ENCODE data around the gene SUSD6.
"Not testable (repeated sequence)": the region's sequence is repeated elsewhere in the genome, so short reads cannot be mapped to it uniquely, and the experiment has no call there.

Gene SUSD6

DNA sequence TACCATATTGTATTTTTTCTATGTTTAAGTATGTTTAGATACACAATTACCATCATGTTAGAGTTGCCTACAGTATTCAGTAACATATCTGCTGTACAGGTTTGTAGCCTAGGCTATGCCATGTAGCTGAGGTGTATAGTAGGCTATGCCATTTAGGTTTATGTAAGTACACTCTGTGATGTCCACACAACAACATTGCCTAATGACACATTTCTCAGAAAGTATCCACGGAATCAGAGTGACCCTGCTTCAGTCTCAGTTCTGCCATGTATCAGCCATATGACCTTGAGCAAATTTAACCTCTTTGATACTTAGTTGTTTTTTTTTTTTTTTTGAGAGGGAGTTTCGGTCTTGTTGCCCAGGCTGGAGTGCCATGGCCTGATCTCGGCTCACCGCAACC is 12.7 kb downstream of the SUSD6 start:
- DNase-seq (ENCODE audit: low read depth in 2 of 2), result no peak

DNA sequence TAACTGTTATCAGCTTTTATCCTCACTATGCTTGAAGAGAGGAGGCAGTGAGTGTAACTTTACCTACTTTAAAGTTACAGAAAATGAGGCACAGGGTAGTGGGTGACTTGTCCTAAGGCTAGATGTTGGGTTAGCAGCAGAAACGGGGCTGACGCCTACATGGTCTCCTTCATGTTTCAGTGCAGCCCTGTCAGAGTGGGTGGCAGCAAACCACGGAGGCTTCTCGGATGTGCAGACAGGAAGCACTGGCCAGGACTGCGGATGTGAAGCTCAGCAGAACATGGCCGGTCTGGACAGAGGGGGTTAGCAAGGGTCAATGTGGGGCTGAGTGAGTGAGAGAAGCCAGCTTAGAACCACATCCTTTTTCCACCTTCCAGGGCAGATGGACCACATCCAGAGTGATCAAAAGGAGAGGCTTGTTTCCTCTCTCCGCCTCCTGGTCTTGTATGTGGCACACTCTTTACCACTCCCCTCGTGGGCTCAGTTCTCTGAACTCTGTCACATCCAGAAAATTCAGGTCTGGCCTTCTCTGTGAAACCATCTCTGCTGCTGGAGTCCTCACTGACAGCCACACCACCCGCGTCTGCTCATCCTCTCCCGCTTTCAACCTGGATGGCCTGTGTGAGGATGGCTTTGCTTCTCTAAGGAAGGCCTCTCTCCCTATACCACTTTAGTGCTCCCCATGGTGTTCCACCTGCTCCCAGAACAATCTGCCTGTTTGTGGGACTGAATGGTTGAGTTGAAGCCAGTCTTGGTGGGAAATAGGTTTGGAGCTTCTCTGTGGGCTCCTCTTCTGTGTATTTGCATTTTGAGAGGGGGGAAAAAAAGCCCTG is 14.1 kb downstream of the SUSD6 start:
- DNase-seq (ENCODE audit: low read depth in 2 of 2), result peak; percentile 61 to 67

DNA sequence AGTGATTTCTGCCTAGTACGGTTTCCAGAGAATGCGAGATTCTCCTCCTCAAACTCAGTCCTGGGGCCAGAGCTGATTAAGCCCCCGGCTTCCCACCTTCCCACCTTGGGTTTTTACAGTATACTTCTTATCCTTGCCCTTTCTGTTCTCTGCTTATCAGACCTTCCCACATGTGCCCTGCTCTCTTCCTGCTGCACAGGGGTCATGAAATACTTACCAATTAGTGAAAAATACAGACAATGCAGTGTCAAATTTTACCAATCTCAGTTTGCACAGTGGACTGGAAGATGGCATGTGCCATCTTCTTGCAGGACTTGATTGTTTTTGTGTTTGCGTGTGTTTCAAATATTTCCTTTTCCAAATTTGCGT is 14.7 kb downstream of the SUSD6 start:
- no peak for DNase-seq (ENCODE audit: low read depth in 2 of 2)

DNA sequence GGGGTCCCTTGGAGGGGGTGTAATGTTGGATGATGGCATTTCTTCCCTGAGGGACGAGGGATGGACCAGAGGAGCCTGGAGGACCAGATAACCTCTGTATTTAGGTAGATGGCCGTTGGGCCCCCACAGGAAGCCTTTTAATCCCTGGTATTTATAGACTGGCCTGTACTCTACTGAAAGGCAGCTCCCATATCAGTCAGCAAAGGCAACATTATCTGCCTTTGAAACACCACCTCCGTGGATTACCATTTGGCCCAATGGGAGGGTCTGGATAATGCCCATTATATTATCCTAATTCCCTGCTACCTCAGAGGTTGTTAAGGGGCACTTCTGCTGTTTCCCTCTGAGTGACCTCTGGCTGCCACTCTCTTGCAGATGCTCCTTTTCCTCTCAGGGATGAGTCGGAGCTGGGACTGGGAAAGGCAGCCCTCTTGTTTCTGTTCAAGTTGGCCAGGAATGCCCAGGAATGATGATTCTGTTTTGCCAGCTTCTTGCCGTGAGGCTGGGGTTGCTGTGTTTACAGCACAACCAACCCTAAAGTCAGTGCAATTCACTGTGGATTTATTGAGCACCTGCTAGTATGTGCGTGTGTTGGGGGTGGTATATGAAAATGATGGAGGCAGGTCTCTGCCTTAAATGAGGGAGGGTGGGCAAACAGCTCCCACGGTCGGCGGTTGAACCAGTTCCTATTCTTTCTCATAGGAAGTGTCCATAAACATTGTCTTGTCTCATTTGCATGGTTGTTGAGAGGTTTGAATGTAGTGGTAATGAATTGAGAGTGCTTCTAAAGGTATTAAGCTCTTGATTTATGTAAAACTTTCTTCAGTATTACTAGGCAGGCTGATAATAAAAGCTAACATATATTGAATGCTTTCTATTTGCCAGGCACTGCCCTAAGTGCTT is 18.1 kb downstream of the SUSD6 start:
- no peak for DNase-seq (ENCODE audit: low read depth in 2 of 2)

DNA sequence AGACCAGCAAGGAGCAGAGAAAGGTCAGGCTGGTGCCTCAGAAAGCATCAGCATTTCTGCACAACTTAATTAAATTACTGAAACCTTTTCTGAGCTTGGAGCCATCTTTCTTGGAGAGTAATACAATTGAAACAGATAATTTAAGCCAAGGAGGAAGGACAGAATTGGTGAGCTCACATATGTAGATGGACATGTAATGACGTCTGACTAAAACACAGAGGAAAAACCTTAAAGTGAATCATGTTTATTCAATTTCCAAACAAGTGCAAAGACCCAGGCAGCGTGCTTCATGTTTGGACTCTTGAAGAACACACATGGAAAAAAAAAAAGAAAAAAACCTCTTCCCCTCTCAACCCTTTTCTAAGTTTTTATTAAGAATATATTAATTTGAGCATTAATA is 19.0 kb downstream of the SUSD6 start:
- DNase-seq (ENCODE audit: low read depth in 2 of 2), result no peak

DNA sequence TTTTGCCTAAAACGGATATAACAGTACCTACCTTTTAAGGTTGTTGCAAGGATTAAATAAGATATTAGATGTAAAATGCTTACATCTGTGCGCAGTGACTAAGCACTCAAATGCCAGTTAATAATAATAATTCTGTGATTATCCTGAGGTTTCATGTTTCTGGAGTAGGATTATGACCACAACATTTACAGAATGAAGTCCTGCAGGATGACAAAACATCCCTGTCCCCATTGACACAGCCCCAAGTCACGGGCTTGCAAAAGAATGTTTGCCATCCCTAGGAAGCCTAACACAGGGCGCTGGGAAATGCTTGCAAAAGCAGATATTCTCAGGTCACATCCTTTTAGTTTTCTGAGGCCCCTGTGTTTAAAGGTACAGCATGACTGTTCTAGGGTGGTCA is 20.1 kb downstream of the SUSD6 start:
- DNase-seq (ENCODE audit: low read depth in 2 of 2), result no peak

DNA sequence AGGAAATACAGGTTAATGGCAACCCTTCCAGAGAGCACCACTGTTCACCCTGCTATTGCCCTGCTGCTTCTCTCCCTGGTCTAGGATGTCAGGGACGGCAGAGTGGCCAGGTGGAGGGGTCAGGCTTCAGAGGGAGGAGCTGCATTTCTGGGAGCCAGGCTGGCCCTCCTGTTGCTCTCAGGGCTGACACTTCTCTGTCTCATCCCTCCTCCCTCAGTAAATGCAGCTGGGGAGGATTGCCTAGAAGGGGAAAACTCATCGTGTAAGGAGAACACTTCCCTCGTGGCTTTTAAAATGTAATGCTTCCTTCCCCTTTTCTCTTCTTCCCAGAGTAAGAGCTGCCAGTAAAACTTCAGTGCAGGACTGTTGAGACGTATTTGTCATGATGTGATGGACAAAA is 20.8 kb downstream of the SUSD6 start:
- DNase-seq (ENCODE audit: low read depth in 2 of 2), result no peak

DNA sequence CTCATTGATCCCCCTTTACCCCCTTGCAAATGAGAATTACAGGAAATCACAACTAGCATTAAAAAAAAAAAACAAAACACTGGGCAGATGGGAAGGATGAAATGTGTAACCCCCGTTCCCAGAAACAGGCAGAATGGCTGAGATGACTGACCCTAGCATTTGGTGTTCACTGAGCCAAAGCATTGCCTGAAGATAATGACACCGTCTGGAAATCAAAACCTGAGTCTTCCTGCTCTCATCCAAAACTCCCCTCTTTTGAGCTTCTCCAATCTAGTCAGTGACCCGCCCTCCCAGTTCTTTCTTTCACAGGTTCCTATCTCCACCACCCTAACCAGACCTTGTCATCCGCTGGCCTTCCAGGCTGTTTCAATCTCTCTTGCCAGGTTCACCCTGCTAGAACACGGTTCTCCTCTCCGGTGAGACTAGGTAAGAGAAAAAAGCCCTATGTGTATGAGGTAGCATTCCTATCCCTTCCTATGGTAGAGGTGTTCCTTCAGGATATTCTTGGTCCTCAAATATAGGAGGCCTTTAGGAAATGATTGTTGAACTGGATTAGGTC is 21.3 kb downstream of the SUSD6 start:
- no peak for DNase-seq (ENCODE audit: low read depth in 2 of 2)

DNA sequence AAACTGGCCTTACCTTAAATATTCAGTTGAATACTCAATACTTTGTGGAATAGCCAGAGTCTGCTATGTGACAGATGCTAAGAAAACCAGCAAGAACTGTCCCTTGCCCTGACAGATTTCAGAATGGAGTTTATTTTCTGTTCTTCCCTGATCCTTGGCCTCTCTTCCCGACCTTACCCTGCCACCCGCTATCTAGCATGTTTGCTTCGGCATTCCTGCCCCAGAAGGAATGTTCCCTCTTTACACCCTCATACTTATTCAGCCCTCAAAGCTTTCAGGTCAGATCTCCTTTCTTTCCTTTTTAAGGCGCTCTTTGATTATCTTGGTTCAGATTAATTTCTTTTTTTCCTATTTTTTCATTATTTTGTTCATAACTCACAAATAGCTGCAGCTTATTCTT is 21.8 kb downstream of the SUSD6 start:
- no peak for DNase-seq (ENCODE audit: low read depth in 2 of 2)

DNA sequence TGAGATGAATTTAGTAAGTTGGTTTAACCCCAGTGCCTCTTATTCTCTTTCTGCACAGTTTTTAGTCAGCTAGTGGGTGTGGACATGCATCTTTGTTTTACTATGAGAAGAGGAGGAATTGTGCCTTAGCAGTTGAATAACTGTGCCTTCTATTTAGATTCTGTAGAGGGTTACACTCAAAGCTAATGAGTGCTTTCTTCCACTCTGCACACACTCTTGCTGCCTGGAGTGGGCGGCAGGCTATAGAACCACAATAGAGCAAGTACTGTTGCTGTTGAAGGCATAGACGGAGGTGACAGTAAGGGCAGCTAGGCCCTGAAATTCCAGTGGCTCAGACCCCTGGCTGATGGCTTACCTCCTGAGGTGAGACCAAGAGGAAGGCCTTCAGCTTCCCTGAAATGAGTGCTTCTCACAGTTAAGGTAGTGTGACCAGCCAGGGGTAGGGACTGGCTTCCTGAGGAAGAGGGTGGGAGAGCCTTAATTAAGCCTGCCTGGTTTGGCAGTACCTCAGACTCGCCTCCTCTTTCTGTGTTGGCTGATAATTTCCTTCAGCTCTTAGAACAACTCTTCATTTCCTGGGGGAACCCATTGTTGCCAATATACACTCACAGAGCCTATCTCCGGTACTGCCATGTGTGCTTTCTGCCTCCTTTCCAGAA is 24.7 kb downstream of the SUSD6 start:
- DNase-seq (ENCODE audit: low read depth in 2 of 2), result peak; percentile 27 to 46

DNA sequence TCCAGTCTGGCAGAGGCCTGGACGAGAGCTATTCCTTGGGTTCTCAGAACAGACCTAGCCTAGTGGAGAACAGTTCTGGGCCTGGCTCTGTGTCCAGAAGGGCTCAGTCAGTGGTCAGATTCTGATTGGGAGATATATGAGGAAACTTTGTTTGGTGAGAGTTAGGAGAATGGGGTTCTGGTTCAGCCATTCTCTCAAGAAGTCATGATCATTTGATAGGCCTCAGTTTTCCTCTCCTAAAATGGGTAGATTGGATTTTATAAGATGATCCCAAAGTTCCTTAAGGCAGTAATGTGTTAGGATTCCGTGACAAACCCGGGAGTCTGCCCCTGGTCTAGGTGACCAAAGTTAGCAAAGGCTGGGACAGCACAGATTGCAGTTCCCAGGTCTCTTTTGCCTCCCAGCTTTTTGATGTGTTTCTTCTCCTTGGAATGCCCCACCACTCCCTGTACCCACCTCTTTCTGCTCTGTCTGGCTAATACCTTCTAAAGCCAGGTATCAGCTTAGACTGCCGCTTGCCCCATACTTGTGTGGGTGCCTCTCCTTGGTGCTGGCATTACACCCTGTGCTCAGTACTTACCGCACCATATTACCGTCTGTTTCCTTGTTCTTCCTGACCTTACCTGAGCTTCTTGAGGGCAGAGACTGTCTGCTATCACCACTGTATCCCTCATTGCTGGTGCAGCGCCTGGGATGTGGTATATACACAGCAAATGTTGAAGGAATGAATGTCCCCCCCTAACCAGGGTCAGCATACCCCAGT is 25.5 kb downstream of the SUSD6 start:
- DNase-seq (ENCODE audit: low read depth in 2 of 2), result no peak

DNA sequence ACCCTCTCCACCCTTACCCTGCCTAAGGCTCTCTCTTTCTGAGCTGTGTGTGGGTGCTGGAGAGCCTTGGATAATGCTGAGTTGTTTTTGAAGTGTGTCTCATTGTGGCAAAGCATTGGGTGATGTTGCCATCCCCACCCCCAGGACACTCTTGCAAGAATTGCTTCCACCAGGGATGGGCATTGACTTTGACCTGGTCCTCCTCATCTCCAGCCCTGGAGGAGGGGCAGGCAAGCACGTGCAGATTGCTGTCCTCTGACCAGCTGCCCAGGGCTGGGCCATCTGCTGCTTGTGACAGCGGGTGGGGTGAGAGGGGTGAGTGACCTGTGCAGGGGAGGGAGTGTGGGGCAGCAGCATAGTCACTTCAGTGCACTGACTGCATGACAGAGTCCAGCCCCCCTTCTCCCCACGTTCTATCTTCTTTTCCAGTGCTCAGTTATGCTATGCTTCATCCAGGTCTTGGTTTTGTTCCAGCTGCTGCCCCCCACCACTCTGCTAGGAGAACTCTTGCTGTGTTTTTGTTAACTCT is 26.2 kb downstream of the SUSD6 start:
- no peak for DNase-seq (ENCODE audit: low read depth in 2 of 2)

DNA sequence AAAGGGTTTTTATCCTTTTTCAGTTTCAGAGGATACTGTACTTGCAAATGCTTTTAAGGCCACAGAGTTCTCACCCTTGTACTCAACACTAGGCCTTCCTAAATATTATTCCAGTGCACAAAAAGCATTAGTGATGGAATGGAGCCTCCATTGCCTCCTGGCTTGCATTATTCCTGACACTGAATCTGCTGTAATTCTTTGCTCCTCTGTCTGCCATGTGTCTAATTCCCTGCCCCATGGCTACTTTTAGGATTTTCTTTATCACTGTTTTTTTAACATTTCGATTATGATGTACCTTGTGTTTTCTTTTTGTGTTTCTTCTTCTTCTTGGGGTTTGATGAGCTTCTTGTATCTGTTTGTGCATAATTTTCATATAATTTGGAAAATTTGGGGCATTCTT is 29.5 kb downstream of the SUSD6 start:
- no peak for DNase-seq (ENCODE audit: low read depth in 2 of 2)

DNA sequence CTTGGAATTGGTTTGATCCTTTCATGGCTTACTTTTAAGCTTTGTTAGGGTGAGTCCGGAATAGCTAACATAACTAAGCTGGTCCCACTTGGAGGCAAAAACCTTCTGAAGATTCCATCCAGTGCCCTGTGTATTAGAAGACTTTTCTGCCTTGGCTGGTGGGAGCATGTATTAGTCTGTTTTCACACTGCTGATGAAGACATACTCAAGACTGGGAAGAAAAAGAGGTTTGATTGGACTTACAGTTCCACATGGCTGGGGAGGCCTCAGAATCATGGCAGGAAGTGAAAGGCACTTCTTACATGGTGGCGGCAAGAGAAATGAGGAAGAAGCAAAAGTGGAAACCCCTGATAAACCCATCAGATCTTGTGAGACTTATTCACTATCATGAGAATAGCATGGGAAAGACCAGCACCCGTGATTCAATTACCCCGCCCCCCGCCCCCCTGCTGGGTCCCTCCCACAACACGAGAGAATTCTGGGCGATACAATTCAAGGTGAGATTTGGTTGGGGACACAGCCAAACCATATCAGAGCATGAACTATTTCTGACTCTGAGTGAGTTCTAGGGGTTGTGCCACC is 30.9 kb downstream of the SUSD6 start:
- DNase-seq (ENCODE audit: low read depth in 2 of 2), result not testable (repeated sequence)

DNA sequence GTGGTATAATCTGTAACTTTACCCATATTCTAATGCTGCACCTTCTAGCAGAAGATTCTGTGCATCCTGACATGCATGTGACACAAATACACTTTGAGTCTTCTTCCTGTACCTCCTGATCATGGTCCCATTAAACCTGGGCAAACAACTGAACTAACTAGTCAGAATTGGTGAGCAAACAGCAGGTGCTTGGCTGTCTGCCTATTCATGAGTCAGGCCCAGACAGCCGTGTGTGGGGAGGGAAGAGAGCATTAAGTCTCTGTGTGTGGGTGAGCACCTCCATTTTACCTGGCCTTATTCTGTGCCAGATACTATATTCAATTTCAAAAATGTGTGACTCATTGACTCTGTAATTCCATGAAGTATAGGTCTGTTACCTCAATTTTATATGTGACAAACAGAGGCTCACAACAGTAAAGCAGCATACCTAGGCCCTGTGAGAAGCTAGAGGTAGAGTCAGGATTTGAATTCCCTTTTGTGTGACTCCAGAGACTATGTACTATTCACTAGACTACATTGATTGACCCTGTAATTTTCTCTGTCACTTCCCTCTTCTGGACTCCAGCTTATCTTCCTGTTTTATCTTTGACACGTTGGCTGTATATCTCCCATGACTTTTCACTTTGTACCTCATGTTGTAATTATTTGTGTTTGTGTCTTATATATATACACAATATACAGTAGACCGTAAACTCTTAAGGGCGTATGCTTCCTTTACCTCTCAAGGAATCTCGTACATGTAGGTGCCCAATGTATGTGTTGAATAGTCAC is 32.2 kb downstream of the SUSD6 start:
- DNase-seq (ENCODE audit: low read depth in 2 of 2), result peak; percentile 47 to 61

DNA sequence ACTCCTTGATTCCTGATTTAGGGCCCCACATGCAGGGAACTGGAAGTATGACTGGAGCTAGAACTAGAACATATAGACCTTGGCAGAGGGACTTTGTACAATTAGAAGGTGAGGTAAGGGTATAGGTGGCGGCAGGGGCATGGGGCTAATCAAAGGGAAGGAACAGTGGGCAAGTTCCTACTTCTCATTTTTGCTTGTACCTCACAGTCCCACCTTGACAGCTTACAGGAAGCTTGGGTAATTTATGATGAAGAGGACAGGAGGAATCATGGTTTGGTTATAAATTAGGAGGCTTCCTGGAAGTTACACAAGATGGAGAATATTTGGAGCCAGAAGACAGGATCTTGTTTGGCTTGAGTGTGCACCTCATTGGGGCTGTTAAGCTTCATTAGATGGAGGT is 33.4 kb downstream of the SUSD6 start:
- DNase-seq (ENCODE audit: low read depth in 2 of 2), result no peak

DNA sequence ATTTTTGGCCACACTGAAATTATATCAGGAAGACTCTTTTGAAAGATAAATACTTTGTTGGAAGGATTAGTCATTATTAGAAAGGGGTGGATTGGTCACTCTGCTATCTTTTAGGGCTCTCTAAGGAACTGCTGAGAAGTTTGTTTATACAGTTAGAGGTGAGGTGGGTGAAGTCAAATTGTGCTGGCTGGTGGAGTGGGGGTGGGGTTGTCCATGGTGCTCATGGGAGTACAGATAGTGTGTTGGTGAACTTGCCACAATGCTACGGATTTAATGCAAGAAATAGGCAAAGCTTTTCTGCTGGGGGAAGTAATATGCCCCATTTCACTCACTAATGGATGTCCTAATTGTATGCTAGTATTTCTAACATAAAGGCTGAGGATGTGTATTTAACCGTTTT is 35.8 kb downstream of the SUSD6 start:
- no peak for DNase-seq (ENCODE audit: low read depth in 2 of 2)

DNA sequence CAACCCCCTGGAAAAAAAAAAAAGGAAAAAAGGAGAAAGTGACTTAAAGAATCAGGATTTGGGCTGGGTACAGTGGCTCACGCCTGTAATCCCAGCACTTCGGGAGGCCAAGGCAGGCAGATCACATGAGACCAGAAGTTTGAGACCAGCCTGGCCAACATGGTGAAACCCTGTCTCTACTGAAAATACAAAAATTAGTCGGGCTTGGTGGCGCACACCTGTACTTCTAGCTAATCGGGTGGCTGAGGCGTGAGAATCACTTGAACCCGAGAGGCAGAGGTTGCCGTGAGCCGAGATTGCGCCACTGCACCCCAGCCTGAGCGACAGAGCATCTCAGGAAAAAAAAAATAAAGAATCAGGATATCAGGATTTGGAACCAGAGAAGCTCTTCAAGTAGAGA is 36.2 kb downstream of the SUSD6 start:
- not testable (repeated sequence) for DNase-seq (ENCODE audit: low read depth in 2 of 2)

DNA sequence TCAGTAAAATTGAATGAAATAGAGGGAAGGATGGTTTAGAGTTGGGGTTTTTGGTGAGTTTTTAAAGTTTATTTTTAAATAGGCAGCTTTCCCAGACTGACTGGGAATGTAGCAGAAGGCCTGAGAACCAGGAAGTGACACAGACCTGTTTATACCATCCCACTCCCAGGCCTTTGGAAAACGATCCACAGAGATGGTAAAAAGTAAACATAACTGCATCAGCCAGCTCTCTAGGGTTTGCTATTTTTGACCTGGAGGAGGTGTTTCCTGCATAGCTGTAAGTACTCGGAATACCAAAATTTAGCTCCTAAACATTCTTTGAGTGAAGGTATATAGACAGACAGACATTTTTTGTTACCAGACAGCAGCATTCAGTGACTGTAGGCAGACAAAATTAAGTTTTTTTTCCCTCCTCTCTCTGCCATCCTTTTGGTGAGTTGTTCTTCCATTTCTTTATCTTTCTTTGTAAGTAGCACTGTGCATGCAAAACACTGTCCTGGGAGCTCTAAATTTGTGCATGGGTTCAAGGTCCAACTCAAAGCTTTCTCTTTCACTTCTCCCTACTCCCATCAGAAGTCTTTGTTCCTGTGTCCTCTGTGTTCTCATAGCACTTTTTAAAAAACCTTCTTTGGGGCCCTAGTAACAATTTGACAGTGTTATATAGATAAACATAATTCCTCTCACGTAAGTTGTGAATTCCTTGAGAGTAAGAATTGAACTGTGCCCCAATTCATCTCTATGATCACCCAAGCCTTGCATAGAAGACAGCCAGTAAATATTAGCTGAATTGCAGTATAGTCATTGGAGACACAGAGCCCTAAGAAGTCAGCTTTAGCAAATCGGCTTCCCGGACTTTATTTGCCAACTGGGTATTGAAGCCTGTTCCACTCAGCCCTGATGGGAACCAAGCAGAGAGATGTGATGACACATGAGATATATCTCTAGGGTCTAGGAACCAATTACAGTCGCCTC is 37.4 kb downstream of the SUSD6 start:
- no peak for DNase-seq (ENCODE audit: low read depth in 2 of 2)
